Measurements from ENCODE around the gene SYTL1.

DNA sequence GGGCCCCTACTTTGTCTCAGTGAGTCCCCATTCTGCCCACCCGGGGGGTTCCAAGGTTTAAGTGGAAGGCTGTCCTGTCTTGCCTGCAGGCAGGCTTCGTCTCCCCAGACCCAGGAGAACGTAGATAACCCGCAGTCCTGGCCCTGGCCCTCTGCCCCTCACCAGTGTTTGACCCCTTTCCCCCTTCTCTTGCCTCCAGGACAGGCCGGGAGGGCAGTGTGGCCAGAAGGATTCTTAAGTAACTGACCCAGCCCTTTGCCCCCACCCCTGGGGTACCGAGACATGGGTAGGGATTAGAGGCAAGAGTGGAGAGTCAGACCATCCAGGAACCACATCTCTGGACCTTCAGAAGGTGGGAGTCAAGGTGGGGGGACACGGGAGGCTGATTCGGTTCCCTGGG lies 11.0 kb upstream of the SYTL1 start:
- TF ChIP-seq POLR2A (IDR thresholded peaks at IDR 0.05), result no peak
- TF ChIP-seq, protein P1, sequence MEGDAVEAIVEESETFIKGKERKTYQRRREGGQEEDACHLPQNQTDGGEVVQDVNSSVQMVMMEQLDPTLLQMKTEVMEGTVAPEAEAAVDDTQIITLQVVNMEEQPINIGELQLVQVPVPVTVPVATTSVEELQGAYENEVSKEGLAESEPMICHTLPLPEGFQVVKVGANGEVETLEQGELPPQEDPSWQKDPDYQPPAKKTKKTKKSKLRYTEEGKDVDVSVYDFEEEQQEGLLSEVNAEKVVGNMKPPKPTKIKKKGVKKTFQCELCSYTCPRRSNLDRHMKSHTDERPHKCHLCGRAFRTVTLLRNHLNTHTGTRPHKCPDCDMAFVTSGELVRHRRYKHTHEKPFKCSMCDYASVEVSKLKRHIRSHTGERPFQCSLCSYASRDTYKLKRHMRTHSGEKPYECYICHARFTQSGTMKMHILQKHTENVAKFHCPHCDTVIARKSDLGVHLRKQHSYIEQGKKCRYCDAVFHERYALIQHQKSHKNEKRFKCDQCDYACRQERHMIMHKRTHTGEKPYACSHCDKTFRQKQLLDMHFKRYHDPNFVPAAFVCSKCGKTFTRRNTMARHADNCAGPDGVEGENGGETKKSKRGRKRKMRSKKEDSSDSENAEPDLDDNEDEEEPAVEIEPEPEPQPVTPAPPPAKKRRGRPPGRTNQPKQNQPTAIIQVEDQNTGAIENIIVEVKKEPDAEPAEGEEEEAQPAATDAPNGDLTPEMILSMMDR (IDR thresholded peaks at IDR 0.05), result no peak

Data from uterus (tissue), 2 donors.